Neural cell (in vitro differentiated cells): ENCODE measurements around the gene APOOL.

Experiments
- EP300 ChIP-seq: fragments of 450-650 bp; conservative IDR thresholded peaks from 2 replicates; pipeline ENCODE4 v1.6.1; 2014; ENCODE audit warnings: antibody characterized with exemption, mild to moderate bottlenecking, moderate library complexity; ENCODE audit not compliant: poor library complexity, severe bottlenecking
- EZH2 ChIP-seq: fragments of 200-600, 300-800 bp; shearing (Covaris generic), sonication (generic); IDR thresholded peaks from 2 replicates; pipeline ENCODE4 v1.6.1; 2014; ENCODE audit warnings: antibody characterized with exemption, low read length, borderline replicate concordance, mild to moderate bottlenecking; ENCODE audit not compliant: insufficient read depth, poor library complexity, severe bottlenecking
- MXI1 ChIP-seq: fragments of 450-650 bp; conservative IDR thresholded peaks from 2 replicates; pipeline ENCODE4 v1.6.1; 2014; ENCODE audit warnings: antibody characterized with exemption, mild to moderate bottlenecking; ENCODE audit not compliant: poor library complexity, severe bottlenecking
- POLR2AphosphoS5 ChIP-seq: IDR thresholded peaks from 2 replicates; pipeline ENCODE4 v1.6.1; 2012
- RAD21 ChIP-seq: fragments of 450-650 bp; conservative IDR thresholded peaks from 2 replicates; pipeline ENCODE4 v1.6.1; 2014; ENCODE audit warnings: antibody characterized with exemption, mild to moderate bottlenecking, moderate library complexity
- TAF1 ChIP-seq: IDR thresholded peaks from 2 replicates; pipeline ENCODE4 v1.6.1; 2012; ENCODE audit warnings: low read depth
- TF ChIP-seq, protein P1 (sequence below): fragments of 450-650 bp; IDR thresholded peaks from 2 replicates; pipeline ENCODE4 v1.5.1; 2014; ENCODE audit warnings: antibody characterized with exemption, mild to moderate bottlenecking, moderate library complexity; ENCODE audit not compliant: poor library complexity, severe bottlenecking
- TF ChIP-seq, protein P2 (sequence below): IDR thresholded peaks from 2 replicates; pipeline ENCODE4 v1.6.1; 2012; ENCODE audit warnings: borderline replicate concordance

DNA sequence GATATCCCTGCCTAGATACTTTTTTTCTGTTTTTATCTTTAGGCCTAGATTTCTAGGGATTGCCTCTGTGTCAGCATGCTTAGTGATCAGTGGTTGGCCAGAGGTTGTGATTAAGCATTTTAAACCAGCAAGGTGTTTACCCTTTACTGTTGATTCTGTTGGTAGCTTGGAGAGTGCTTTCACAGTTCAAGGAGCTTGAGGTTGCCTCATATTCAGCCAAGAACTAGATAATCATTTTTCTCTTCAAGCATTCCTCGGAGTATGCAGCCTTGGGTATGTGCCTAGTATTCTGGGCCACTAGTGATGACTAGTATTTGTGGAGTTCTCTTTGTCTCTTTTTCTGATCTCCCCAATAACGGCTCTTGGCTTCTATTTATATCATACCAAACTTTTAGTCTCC lies 20.4 kb downstream of the APOOL start:
- TF ChIP-seq, protein P1, sequence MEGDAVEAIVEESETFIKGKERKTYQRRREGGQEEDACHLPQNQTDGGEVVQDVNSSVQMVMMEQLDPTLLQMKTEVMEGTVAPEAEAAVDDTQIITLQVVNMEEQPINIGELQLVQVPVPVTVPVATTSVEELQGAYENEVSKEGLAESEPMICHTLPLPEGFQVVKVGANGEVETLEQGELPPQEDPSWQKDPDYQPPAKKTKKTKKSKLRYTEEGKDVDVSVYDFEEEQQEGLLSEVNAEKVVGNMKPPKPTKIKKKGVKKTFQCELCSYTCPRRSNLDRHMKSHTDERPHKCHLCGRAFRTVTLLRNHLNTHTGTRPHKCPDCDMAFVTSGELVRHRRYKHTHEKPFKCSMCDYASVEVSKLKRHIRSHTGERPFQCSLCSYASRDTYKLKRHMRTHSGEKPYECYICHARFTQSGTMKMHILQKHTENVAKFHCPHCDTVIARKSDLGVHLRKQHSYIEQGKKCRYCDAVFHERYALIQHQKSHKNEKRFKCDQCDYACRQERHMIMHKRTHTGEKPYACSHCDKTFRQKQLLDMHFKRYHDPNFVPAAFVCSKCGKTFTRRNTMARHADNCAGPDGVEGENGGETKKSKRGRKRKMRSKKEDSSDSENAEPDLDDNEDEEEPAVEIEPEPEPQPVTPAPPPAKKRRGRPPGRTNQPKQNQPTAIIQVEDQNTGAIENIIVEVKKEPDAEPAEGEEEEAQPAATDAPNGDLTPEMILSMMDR, result no peak
- no peak for TF ChIP-seq MXI1
- TF ChIP-seq, protein P2, sequence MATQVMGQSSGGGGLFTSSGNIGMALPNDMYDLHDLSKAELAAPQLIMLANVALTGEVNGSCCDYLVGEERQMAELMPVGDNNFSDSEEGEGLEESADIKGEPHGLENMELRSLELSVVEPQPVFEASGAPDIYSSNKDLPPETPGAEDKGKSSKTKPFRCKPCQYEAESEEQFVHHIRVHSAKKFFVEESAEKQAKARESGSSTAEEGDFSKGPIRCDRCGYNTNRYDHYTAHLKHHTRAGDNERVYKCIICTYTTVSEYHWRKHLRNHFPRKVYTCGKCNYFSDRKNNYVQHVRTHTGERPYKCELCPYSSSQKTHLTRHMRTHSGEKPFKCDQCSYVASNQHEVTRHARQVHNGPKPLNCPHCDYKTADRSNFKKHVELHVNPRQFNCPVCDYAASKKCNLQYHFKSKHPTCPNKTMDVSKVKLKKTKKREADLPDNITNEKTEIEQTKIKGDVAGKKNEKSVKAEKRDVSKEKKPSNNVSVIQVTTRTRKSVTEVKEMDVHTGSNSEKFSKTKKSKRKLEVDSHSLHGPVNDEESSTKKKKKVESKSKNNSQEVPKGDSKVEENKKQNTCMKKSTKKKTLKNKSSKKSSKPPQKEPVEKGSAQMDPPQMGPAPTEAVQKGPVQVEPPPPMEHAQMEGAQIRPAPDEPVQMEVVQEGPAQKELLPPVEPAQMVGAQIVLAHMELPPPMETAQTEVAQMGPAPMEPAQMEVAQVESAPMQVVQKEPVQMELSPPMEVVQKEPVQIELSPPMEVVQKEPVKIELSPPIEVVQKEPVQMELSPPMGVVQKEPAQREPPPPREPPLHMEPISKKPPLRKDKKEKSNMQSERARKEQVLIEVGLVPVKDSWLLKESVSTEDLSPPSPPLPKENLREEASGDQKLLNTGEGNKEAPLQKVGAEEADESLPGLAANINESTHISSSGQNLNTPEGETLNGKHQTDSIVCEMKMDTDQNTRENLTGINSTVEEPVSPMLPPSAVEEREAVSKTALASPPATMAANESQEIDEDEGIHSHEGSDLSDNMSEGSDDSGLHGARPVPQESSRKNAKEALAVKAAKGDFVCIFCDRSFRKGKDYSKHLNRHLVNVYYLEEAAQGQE, result no peak
- no peak for TF ChIP-seq RAD21
- TF ChIP-seq EP300, result no peak
- TF ChIP-seq POLR2AphosphoS5, result no peak
- no peak for TF ChIP-seq EZH2
- no peak for TF ChIP-seq TAF1
